SH-SY5Y (cell line): ENCODE results near the gene RUVBL1.

Source experiments
- GATA2 ChIP-seq: IDR thresholded peaks from 2 replicates; pipeline ENCODE4 v1.6.1; 2011; ENCODE audit warnings: mild to moderate bottlenecking, low read depth, low read length
- GATA3 ChIP-seq: IDR thresholded peaks from 2 replicates; pipeline ENCODE4 v1.6.1; 2011; ENCODE audit warnings: low read depth, mild to moderate bottlenecking, low read length, moderate library complexity

Gene RUVBL1

DNA sequence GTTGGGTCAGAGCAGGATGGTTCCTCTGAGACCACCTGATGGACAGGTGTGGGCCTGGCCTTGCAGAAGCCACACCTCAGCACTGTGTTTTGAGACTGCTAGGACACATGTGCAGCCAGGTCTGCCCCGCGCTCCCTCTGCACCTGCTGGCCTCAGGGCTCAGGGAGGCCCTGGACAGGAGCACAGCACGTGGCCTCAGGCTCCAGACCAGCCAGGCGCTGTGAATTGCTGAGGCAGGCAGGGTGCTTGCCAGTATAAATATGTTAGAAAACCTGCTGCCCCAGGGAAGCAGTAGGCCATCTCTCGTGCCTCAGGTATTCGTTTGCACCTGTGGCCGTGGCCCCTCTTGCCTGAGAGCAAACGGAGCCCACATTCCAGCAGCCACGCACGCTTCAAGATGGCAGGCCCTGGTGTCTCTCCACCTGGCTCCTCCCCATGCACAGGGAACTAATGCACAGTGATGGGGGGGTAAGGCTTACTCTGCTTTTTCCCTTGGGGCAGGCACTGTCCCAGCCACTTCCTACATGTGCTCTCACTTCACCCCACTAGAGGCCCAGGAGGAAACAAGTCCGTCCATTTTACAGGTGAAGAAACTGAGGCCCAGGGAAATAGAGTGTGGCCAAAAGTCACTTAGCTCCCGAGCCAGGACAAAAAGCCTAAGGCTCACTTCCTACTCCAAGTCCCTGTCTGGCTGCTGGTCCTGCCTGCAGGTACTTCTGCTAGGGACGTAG lies 51.0 kb downstream of the RUVBL1 start:
- TF ChIP-seq GATA2 (no peak), GATA3 (no peak)

DNA sequence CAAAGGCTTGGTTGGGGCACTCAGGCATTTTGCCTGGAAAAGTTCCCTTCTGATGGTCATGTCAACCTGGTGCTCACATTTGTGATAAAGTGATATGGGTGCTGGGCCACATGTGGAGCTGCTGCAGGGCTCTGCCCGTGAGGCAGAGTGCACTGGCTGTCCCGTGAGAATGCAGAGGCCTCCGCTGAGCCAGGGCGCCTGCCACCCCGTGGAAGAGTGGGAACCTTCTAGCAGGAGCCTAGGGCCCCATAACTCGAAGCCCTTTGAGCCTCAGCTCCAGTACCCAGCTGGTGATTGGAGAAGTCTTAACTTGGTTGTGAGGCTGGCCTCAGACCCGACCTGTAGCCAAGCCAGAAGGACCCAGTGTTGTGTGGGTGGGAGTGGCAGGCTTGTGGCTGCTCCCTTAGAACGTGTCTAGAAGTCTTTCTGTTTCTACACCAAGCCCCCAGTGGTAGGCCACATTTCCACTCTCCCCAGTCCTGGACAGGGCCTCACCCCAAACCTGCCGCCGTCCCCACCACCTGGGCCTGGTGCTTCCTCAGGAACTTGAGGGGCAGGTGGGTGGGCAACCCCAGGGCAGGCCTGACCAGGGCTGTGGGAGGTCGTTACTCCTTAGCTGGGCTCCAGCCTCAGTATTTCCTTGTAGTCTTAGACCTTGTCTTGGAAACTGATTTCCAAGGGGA lies 51.7 kb downstream of the RUVBL1 start:
- TF ChIP-seq GATA2: no peak
- no peak for TF ChIP-seq GATA3

DNA sequence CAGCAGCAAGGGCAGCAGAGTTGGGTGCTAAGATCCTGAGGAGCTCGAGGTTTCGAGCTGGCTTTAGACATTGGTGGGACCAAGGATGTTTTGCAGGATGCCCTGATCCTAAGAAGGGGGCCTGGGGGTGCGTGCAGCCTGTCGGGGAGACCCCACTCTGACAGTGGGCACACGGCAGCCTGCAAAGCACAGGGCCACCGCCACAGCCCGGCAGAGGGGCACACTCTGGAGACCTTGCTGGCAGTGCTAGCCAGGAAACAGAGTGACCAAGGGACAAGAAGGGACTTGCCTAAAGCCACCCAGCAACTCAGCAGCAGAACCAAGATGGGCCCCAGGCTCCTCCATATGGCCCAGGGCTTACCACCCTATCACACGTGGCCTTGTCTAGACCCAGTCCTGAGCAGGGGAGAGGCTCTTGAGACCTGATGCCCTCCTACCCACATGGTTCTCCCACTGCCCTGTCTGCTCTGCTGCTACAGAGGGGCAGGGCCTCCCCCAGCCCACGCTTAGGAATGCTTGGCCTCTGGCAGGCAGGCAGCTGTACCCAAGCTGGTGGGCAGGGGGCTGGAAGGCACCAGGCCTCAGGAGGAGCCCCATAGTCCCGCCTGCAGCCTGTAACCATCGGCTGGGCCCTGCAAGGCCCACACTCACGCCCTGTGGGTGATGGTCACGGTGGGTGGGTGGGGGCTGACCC lies 52.6 kb downstream of the RUVBL1 start:
- TF ChIP-seq GATA2 (no peak), GATA3 (no peak)

GRCh38 chr3:128069271-128069670 lies 54.3 kb downstream of the RUVBL1 start:
- TF ChIP-seq GATA2 (no peak), GATA3 (no peak)

DNA sequence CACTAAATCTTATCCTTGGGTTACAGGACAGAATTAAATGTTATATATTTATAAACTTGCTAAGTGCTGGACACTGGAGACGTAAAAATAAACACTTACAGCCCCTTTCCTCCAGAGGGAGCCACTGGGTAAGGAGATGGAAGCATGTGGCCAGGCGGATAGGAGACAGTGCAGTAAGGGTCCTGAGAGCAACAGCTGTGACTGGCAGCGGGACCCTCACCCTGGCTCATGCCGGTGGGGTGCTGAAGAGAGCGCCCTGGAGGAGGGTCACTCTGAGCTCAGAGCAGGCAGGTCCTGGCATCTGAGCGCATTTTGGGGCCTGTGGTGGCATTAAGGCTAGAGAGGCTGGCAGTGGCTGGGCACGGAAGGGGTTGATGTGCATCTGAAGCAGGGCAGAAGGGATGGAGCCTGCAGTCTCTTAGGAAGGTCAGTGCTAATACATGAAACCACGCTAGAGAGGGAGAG lies 55.4 kb downstream of the RUVBL1 start:
- no peak for TF ChIP-seq GATA2
- TF ChIP-seq GATA3: no peak

DNA sequence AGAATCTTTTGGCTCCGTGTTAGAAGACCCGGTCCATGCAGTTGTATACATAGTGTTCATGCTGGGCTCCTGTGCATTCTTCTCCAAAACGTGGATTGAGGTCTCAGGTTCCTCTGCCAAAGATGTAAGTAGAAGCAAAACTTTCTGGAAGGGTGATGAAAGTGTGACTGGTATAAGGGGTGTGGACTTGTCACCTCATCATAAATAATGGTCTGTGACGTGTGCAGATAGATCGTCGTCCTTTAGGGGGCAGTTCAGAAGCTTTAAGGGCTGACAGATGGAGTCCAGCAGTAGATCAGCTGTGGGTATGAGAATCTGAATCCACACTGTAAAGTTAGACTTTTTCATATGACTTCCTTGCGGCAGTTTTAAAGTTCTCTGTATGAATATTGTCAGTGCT lies 56.1 kb downstream of the RUVBL1 start:
- TF ChIP-seq GATA2 (no peak), GATA3 (no peak)

DNA sequence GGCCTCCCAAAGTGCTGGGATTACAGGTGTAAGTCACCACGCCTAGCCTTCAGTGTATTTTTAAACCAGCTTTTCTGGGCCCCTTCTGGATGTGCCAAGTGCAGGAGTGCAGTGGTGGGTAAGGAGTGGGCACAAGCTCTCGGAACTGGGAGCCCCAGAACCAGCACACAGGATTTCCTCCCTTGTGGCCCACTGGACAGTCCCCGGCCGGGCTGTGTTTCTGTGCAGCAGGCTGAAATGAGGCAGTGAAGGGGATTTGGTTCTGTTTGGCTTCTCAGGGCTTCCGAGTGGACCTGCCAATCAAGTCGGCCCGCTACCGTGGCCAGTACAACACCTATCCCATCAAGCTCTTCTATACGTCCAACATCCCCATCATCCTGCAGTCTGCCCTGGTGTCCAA lies 56.9 kb downstream of the RUVBL1 start:
- TF ChIP-seq GATA3 (no peak), GATA2 (no peak)

- TF ChIP-seq GATA3 (no peak), GATA2 (no peak)
Observed at GRCh38 chr3:128066114-128066513, 57.5 kb downstream of the RUVBL1 start.

DNA sequence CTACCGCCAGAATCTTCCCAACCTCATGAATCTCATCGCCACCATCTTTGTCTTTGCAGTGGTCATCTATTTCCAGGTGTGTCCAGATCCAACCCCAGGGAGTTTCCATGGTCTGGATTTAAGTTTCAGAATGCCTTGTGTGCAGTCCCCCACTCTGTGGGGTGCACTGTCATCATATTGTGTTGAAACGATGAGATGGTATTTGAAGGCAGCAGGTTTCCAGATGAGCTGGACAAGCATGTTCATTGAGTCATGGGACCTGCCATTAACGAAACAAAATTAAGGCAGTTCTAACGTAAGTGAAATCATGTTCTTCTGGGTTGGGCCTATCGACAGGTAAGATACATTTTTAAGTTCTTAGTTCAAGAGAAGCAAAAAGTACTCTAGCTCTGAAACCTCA lies 58.6 kb downstream of the RUVBL1 start:
- no peak for TF ChIP-seq GATA3
- TF ChIP-seq GATA2: no peak

DNA sequence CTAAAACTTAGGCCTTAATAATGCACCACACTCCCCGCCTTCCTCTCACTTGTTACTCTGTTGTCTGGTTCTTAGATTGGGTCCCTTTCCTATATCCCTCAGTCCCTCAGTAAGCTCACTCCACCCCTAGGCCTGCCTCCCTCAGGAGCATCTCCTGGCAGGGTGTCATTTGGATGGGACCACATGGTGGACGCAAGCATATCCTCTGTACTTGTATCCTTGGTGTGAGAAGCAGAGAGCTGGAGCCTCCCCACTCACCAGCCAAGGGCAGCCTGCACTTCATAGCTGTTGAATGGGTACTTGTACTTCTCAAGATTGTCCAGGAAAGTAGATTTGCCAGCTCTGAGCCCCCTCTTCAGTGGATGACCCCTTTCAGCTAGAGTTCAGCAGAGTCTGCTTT lies 59.7 kb downstream of the RUVBL1 start:
- TF ChIP-seq GATA3 (no peak), GATA2 (no peak)

- TF ChIP-seq GATA2 (no peak), GATA3 (no peak)
Observed at GRCh38 chr3:128062033-128062745, 61.4 kb downstream of the RUVBL1 start.

DNA sequence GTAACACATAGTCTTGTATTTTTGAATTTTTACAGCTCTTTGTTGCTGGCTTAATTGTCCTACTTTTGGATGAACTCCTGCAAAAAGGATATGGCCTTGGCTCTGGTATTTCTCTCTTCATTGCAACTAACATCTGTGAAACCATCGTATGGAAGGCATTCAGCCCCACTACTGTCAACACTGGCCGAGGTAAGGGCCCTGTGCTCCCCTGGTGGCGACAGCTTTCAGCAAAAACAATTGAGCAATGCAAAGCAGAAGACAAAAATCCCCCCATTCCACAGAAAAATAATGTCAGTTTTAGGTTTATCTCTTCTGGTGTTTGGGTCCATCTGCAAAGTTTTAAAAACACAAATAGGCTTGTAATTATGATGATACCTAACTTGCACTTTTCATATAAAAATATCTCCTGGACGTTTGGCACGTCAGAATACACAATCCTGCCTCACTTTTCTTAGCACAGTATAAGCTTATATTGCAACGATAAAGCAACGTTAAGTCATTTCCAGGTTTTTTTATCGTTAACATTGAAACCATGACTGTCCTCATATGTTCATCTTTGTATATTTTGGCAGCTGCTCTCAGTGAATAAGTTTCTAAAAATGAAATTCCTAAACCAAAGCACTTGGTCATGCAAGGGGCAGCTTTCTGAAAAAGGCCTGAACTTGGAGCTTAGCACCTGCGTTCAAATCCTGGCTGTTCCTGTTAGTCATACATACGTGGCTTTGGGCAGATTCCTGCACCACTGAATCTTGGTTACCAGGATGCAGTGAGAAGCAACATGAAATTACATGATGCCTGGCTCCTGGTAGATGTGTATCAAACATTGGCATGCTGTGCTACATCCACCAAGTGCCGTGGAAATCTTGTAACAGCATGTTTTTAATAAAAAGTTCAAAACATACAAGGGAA lies 62.9 kb downstream of the RUVBL1 start:
- no peak for TF ChIP-seq GATA3
- no peak for TF ChIP-seq GATA2

- TF ChIP-seq GATA2 (no peak), GATA3 (no peak)
Observed at GRCh38 chr3:128056258-128056657, 67.4 kb downstream of the RUVBL1 start.
